ENCODE measurements around the gene AHRR.
A peak's percentile ranks its signal among the peaks of the same experiment; 100 is the strongest.
"Not testable (repeated sequence)": the region's sequence is repeated elsewhere in the genome, so short reads cannot be mapped to it uniquely, and the experiment has no call there.

Gene AHRR

DNA sequence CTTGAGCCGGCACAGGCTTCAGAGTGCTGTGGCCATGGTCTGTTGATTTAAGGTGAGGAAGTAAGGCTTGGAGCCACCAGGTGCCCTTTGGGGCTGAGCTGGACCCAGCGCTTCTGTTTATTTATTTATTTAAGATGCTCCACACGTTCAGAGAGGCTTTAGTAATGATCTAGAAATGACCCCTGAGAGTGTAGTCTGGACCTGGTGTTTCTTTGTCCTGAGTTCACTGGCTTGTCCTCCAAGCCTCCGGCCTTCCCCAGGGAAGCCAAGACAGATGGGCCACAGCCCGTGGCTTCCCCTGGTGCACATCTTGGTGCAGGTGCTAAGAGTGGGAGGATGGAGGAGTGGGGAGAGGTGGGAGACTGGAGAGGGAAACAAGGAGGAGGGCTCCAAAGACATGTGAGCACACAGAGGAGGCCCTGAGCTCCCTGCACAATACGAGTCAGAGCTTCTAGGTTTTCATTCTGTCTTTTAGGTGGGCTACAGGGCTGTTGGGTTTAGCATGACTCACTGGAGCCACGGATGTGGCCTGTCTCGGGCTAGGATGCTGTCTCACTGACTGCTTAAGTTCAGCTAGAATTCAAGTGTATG is 56.9 kb downstream of the AHRR start:
- DNase-seq (peak; percentile 66), ATAC-seq (peak; percentile 95)

DNA sequence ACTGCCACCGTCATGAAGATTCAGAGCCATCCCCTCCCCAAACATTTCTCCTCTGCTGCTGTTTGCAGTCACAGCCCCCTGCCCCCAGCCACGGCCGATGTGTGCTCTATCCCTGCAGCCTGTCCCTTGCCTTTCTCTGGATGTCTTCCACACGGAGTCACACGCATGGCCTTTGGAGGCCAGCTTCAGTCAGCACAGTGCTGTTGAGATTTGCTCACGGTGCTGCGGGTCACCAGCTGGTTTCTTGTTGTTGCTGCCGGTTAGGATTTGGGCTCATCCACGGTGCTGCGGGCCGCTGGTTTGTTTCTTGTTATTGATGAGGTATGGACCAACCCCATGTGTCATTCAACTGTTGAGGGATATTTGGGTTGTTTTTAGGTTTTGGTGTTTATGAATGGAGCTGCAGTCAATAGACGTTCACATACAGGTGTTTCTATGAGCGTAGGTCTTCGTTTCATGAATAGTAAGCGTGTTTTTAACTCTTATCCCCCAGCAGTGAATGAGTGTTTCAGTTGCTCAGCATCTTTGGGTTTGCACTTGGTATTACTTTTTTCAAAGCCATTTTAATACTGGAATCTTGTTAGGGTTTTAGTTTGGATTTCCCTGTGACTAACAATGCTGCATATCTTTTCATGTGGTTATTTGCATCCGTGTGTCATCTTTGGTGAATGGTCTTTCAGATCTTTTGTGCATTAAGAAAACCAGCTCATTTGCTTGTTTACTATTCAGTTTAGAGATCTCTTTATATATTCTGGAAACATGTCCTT is 57.6 kb downstream of the AHRR start:
- ATAC-seq (peak; percentile 50), DNase-seq (peak; percentile 27)

DNA sequence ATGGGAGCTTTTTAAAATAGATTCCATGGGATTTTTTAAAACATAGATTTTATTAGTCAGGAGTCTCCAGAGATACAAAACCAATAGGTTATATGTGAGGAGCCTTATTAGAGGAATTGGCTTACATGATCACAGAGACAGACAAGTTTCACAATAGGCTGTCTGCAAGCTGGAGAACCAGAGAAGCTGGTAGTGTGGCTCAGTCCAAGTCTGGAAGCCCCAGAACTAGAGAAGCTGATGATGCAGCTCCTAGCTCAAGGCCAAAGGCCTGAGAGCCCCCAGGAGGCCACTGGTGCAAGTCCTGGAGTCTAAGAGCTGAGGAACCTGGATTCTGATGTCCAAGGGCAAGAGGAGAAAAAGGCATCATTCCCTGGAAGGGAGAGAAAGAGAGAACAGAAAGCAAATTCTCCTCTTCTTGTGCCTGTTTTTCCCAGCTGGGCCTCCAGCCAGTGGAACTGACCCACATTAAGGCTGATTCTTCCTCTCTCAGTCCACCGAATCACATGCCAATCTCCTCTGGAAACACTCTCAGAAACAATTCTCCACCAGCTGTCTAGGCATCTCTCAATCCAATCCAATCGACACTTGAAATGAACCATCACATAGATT is 59.3 kb downstream of the AHRR start:
- ATAC-seq, result no peak

DNA sequence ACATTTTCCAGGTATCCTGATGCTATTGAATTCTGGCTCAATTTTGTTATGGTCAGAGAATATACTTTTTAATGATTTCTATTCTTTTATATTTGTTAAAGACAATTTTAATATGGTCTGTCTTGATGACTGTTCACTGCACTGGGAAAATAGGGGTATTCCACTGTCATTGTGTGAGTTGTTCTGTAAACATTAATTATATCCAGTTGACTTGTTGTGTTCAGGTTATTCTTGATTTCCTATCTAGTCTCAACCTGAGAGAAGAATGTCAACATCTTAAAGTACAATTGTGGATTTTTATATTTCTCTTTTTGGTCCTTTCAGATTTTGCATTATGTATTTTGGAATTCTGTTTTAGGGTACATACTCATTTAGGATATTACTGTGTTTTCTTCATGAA is 61.6 kb downstream of the AHRR start:
- DNase-seq, result no peak
- no peak for ATAC-seq

More for the DNA sequence above, 59.3 kb downstream of the AHRR start:
- no peak for DNase-seq

DNA sequence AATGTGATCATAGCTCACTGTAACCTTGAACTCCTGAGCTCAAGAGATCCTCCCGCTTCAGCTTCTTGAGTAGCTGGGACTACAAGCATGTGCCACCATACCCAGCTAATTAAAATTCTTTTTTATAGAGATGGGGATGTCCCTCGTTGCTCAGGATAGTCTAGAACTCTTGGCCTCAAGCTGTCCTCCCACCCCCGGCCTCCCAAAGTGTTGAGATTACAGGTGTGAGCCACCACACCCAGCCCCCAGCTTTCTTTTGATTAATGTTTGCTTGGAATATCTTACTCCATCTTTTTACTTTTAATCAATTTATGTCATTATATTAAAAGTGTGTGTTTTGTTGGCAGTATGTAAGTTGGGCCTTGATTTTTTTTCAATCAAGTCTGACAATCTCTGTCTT is 62.1 kb downstream of the AHRR start:
- DNase-seq (no peak), ATAC-seq (no peak)

DNA sequence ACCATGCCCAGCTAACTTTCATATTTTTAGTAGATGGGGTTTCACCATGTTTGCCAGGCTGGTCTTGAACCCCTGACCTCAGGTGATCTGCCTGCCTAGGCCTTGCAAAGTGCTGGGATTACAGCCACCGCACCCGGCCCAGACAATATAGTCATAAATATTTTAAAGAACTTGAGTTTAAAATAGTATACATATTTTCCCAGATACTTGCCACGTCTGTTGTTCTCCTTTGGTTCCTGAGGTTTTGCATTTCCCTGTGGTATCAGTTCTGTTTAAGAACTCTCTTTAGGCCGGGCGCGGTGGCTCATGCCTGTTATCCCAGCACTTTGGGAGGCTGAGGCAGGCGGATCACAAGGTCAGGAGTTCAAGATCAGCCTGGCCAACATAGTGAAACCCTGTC is 63.1 kb downstream of the AHRR start:
- DNase-seq, ATAC-seq: not testable (repeated sequence)

DNA sequence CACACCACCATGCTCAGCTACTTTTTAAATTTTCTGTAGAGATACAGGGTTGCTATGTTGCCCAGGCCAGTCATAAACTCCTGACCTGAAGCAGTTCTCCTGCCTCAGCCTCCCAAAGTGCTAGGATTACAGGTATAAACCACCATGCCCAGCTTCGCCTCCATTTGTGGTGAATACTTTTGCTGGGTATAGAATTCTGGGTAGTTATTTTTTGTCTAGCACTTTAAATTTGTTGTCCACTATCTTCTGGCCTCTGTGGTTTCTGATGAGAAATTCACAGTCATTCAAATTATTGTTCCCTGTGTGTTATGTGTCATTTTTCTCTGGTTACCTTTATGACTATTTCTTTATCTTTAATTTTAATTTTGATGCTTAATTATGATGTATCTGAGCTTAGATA is 63.8 kb downstream of the AHRR start:
- no peak for ATAC-seq
- DNase-seq, result no peak

DNA sequence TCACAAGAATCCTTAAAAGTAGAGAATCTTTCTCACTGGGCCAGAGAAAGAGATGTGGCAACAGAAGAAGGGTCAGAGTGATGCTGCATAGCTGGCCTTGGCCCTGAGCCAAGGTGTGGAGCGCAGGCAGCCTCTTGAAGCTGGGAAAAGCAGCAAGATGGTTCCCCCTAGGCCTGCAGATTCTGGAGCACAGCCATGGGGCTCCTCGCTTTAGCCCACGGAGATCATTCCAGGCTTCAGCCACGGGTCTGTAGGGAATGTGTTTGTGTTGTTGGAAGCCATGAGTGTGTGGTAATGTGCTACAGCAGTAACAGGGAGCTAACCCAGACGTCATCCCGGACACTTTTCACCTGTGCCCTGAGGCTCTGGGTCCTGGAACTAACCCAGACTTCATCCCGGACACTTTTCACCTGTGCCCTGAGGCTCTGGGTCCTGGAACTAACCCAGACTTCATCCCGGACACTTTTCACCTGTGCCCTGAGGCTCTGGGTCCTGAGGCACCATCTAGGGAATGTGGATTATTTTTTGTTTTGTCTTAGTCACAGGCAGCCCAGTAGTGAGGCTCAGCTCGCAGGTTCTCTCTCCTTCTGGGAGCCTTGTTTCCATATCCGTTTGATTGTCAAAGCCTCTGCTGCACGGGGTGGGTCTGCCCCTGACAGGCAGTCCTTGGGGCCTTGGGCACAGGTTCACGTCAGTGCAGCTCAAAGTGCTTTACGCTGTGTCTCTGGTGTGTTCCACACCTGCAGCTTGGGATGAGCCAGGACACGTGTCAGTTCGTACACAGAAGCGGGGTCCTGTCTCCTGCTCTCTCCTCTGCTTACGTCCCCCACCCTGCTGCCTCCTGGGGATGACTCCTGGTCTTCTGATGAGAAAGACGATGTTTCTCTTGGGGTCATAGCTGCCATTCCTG is 65.2 kb downstream of the AHRR start:
- DNase-seq (no peak), ATAC-seq (no peak)

DNA sequence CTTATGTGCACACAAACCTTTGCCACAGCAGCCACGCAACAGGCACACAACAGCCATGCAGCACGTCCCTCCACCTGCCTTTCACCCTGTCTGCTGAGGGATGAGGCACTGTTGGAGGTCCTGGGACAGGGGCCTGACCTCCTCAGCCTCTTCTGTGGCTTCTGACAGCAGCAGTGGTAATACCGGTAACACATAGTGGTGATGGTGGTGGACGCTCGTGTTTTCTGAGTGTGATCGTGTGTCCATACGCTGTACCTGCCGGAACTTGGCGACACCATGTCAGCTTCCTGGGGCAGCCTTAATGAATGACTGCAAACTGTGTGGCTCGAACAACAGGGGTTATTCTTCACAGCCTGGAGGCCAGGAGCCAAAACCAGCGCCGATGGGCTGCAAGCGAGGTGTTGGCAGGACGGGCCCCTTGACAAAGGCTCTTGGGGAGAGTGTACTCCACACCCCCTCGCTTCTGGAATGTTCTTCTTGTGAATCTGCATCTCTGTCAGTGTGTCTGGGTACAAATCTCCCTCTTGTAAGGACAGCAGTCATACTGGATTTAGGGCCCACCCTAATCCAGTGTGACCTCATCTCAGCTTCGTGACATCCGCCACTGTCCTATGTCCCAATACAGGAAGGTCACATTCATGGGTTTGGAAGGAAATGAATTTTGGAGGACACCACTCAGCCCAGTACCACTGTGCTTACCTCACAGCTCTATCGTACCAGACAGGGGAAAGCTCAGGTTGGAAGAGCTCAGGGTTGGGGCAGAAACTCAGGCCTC is 66.2 kb downstream of the AHRR start:
- DNase-seq (no peak), ATAC-seq (no peak)

DNA sequence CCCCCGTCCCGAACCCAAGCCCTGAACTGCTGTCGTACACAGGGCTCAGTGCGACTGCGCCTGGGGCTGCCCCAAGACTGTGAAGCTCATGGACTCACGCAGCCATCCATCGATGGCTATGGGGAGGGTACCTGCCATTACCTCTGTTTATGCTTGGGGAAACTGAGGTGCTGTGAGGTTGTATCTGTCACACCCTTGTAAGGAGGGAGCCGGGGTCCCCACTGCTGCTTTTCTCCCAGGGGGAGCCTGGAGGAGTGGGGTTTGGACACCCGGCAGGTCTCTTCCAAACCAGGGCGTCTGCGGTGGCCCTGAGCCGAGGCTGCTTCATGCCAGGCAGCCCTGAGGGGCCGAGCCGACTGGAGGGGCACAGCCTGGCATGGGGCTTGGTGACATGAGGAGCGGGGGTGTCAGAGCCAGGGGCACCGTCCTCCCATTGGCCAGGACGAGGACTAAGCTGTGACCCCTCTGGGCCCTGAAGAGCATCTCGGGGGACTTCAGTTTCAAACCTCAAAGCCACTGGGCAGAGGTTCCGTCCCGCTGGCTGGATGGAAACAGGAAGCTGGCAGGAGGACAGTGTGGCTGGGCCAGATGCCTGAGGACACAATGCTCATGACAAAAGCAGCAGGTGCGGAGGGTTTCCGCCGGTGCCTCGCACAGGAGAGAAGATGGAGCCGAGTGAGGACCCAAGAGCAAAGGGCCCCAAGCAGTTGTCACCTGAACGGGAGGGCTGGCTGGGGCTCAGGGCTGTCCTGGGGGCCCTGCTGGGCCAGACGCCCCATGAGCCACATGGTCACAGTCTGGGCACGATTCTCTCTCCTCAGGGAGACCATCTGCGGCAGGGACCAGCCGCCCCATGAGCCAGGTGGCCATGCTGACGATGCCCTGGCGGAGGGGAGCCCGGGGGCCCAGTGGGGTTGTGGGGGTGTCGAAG is 67.0 kb downstream of the AHRR start:
- no peak for ATAC-seq
- no peak for DNase-seq

DNA sequence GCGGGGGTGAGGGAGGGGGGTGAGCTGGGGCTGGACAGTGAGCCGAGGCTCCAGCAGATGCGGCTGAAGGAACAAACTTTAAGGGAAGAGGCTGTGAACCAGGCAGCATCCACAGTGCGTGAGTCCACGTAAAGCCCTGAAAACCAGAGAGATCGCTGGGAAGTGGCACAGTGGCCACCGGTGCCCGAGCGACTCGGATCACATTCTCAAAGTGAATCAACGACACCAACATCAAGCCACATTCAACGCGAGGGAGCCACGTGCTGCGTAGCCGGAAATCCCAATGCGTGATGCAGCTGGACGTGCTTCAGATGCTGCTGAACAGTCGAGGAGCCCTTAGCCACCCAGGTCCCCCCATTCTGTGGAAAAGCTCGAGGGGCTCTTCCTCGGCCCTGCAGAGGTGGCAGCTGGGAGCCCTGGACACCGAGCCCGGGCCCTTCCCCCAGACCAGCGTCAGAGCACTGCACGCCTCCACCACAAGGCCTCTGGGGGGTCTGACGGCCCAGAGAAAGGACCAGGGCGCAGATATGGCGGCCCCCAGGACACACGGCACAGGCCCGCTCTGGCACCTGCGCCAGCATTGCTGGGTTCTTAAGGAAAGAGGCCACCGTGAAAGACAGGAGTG is 67.8 kb downstream of the AHRR start:
- DNase-seq (no peak), ATAC-seq (no peak)

DNA sequence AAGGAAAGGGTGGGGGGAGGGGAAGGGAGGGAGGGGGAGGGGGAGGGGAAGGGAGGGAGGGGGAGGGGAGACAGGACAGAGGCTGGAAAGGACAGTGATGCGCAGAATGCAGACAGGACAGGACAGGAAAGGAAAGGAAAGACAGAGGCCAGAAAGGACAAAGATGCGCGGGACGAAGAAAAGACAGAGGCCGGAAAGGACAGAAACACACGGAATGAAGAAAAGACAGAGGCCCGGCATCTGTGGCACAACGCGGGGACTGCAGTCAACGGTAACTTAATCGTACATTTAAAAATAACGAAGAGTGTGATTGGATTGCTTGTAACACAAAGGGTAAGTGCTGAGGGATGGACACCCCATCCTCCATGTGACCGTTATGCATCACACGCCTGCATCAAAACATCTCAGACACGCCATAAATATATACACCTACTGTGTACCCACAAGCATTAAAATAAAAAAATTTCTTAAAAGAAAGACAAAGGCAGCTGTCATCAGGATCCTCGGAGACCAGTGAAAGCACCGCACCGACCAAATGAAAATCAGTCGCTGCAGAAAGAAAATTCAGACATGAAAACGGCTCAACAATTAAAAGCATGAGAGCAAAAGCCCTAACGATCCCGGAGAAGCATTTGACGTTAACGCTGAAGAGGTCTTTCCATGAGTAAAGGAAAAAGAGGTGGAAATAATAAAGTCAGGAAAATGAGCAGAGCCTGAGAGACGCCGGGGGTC is 68.5 kb downstream of the AHRR start:
- DNase-seq (no peak), ATAC-seq (no peak)

DNA sequence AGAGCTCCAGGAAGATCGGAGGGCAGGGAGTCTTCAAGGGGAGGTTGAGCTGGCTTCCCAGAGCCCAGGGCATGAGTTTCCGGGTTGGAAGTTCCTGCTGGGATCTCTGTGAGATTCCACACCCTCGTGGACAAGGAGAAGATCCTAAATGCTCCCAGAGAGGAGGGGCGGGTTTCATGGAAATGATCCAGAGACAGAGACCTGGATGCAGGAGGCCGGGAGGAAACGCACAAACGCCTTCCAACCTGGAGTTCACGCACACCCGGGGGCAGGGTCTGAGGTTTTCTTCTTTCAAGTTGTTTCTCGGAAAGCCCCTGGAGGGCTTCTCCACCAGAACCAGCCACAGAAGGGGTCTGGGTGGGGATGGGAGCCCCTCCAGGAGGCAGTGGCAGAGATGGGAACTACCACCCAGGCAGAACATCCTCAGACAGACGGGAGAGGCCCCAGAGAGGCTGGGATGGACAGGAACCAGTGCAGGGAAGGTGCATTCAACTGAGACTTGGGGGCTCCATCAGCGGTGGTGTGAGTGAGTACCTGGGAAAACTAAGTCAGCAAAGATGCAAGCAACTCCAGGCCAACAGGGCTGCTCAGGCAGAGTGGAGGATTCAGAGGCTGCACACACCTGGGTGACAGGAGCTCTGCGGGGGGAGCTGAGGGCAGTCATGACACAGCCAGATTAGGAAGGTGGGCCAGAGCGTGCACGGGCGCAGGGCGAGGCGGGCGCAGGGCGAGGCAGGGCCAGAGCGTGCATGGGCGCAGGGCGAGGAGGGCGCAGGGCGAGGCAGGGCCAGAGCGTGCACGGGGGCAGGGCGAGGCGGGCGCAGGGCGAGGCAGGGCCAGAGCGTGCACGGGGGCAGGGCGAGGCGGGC is 69.3 kb downstream of the AHRR start:
- ATAC-seq, result no peak
- no peak for DNase-seq

DNA sequence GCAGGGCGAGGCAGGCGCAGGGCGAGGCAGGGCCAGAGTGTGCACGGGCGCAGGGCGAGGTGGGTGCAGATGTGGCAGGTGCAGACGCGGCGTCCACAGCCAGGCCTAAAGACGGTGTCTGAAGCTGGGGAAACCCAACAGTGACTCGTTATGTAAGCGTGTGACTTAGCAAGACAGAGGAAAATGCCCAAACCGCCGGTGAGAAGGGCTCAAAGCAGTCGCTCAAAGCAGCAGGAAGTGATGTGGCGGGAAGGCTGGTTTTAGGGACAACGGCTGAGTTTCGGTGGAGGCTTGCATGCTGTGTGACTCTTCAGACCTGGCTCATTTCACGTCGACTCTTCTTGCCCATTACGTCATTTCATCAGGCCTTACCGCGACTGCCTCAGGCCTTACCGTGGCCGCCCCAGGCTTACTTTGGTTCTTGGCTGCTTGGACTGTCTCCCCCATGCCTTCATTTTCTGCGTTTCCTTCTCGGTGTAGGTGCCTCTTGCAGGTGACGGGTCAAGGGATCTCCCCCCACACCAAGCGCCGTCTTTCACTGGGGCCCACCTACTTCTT is 71.0 kb downstream of the AHRR start:
- DNase-seq, result peak; percentile 84
- ATAC-seq, result peak; percentile 97

DNA sequence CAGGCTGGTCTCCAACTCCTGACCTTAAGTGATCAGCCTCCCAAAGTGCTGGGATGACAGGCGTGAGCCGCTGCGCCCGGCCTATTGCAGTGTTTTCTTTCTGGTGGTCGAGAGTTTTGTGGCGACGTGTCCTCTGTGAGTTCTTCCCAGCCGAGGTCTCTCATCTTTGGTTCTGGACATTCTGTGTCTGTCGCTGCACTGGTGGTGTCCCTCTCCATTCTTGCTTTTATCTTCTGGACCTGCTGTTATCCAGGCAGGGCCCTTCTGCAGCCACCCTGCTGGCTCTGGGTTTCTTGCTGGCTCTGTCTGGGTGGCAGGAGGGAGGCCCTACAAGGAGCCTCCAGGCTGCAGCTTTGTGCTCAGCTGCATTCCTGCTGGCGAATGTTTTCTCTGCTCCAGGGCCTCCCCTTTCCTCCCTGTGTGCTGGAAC is 72.3 kb downstream of the AHRR start:
- ATAC-seq (no peak), DNase-seq (no peak)

DNA sequence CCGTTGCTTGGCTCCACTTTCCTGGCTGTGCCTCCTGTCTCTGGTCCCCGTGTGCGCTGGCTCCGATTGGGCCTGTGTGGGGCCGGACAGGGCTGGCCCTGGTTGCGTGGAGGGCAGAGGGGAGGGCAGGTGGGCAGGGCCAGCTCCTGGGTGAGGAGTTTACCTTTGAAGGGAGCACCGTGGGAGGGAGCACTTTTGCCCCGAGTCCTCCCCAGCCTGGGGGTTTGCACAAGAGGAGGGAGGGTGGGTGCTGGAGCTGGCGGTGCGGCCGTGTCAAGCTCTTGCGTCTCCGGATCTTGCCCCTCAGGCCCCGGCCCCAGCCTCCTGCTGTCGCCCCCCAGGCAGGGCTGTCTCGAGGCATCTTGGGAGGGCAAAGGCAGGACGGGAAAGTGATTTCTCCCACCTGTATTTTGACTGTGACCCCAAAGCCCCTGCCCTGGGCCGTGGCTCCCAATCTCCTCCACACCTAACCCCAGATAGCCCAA is 73.2 kb downstream of the AHRR start:
- ATAC-seq (no peak), DNase-seq (no peak)

DNA sequence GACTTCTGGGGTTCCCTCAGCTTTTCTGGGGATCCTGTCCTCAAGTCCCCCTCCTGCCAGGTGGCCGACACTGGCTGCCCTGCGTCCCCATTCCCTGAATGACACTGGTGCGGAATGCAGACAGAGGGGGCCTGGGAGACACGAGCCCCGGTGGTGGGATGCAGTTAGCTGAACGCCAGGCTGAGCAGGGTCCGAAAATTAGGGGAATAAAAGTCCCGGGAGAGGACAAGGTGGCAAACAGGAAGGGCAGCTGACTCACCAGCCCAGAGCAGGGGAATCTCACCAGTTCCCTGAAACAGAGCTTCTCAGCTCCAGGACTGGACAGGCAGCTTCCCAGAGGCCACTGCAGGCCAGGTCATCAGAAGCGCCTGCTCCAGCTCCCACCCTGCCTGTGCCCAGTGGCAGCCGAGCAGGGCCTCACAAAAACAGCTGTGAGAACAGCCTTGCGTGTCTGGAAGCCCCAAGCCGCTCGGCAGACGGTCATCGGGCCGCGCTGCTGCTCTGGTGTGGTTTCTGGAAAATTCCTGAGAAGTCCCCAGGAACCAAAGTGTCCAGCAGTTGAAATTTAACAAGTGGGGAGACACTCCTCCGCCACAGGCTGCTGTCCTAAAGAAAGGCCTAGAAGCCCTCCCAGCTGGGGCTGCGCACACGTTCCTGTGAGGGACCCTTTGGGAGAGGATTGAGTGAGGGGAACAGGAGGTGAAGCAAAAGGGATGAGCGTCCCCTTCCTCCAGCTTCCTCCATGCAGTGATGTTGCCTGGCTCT is 73.8 kb downstream of the AHRR start:
- DNase-seq (no peak), ATAC-seq (no peak)

All from stimulated activated naive CD8-positive, alpha-beta T cell treated with anti-CD3 and anti-CD28 coated beads, Interleukin-15, Interleukin-2, amounts not matched to agents 100 U/mL and 50 U/mL, for 24 hours (primary cell).